Upper lobe of left lung (tissue), 6 donors: Measurements from ENCODE around the gene LRRC74A. TPM values are rescaled to one million over a fixed set of nuclear protein-coding genes. Genes with fewer than 3 reads are reported as not detected.

ENCODE experiments used
- ATAC-seq, 2 donors: fragments of 200-7000 bp; cut with Tn5 transposase; one replicate each; pipeline ENCODE4 v1.9.1; 2022; ENCODE audit warnings: mild to moderate bottlenecking in 2 of 2, moderate library complexity in 2 of 2; ENCODE audit not compliant: low FRiP score in 2 of 2
- DNase-seq, 2 donors: peaks; one replicate each; pipeline ENCODE4 v3.0.0-alpha.2; 2019 to 2020
- H3K27ac ChIP-seq, 4 donors: fragments of 200-600 bp; sonication (generic); one replicate each; pipeline ENCODE4 v1.5.1; 2016 to 2019
- H3K27me3 ChIP-seq, 4 donors: fragments of 200-600 bp; sonication (generic); one replicate each; pipeline ENCODE4 v1.5.1; 2017 to 2019
- H3K36me3 ChIP-seq, 4 donors: fragments of 200-600 bp; sonication (generic); one replicate each; pipeline ENCODE4 v1.5.1; 2016 to 2019
- H3K4me1 ChIP-seq, 4 donors: fragments of 200-600 bp; sonication (generic); one replicate each; pipeline ENCODE4 v1.5.1; 2018 to 2019
- H3K4me3 ChIP-seq, 4 donors: fragments of 200-600 bp; sonication (generic); one replicate each; pipeline ENCODE4 v1.5.1; 2017 to 2019; ENCODE audit warnings: mild to moderate bottlenecking in 2 of 4, moderate library complexity in 1 of 4
- H3K9me3 ChIP-seq, 4 donors: fragments of 200-600 bp; sonication (generic); one replicate each; pipeline ENCODE4 v1.5.1; 2018 to 2019
- EP300 ChIP-seq, 4 donors: sonication (generic); formaldehyde crosslinking; IDR thresholded peaks; one replicate each; pipeline ENCODE4 v1.5.1; 2017; ENCODE audit warnings: antibody characterized with exemption in 4 of 4, control low read depth in 2 of 4
- POLR2A ChIP-seq, 4 donors: fragments of 450-650 bp; IDR thresholded peaks; one replicate each; pipeline ENCODE4 v1.5.1; 2016 to 2017; ENCODE audit warnings: antibody characterized with exemption in 4 of 4, mild to moderate bottlenecking in 2 of 4
- POLR2AphosphoS5 ChIP-seq, 2 donors: sonication (generic); formaldehyde crosslinking; IDR thresholded peaks; one replicate each; pipeline ENCODE4 v1.5.1; 2017; ENCODE audit warnings: antibody characterized with exemption in 2 of 2
- WGBS, 2 donors: methylation state at CpG; one replicate each; pipeline ENCODE4 v1.1.5; 2017 to 2018; 5-methylcytosine and 5-hydroxymethylcytosine counted together
- total RNA-seq, 6 donors: library from RNA; depleted of rRNA in 4 of 6; stranded (reverse); fragments of >200 nt in 4 of 6; gene quantifications; one replicate each; pipeline versions ENCODE4 v1.1.0 to v1.2.1, GENCODE V29; 2016 to 2021
- TF ChIP-seq, protein P1 (sequence below), 6 experiments: fragments of 450-650 bp in 4 of 6; fragments of 200-600 bp in 2 of 6; sonication (generic) in 2 of 6; IDR thresholded peaks; one replicate each; pipeline ENCODE4 v1.5.1; 2016 to 2019; ENCODE audit warnings: antibody characterized with exemption in 6 of 6
- donor health status: DM: no; HTN: no; CAD: no; lungs with moderate emphysema.
- donor health status: DM: no; HTN: yes; CAD: no; lungs with severe emphysema.

The LRRC74A gene
- total RNA-seq, 6 donors from 2014 or later: not detected

GRCh38 chr14:76837524-76837923, 11.3 kb downstream of the LRRC74A start:
- WGBS, 2 donors: 59 to 61% methylated on average over 5 of the region's 5 CpGs
- Histone ChIP-seq H3K27me3 (no peaks in the 10 kb centered on the region), H3K36me3 (no peaks in the 10 kb centered on the region), H3K27ac (no peak overlapping the region), H3K4me3 (no peak overlapping the region), H3K9me3 (no peaks in the 10 kb centered on the region), H3K4me1 (no peaks in the 10 kb centered on the region)
- TF ChIP-seq POLR2A (IDR thresholded peaks at IDR 0.05): no peak
- TF ChIP-seq POLR2AphosphoS5 (IDR thresholded peaks at IDR 0.05): no peak
- no peak for TF ChIP-seq EP300 (IDR thresholded peaks at IDR 0.05)
- TF ChIP-seq, protein P1, sequence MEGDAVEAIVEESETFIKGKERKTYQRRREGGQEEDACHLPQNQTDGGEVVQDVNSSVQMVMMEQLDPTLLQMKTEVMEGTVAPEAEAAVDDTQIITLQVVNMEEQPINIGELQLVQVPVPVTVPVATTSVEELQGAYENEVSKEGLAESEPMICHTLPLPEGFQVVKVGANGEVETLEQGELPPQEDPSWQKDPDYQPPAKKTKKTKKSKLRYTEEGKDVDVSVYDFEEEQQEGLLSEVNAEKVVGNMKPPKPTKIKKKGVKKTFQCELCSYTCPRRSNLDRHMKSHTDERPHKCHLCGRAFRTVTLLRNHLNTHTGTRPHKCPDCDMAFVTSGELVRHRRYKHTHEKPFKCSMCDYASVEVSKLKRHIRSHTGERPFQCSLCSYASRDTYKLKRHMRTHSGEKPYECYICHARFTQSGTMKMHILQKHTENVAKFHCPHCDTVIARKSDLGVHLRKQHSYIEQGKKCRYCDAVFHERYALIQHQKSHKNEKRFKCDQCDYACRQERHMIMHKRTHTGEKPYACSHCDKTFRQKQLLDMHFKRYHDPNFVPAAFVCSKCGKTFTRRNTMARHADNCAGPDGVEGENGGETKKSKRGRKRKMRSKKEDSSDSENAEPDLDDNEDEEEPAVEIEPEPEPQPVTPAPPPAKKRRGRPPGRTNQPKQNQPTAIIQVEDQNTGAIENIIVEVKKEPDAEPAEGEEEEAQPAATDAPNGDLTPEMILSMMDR (IDR thresholded peaks at IDR 0.05): no peak
- no peak for ATAC-seq
- DNase-seq: no peak

- DNase-seq: no peak
- no peaks in the 10 kb centered on the region for H3K36me3 ChIP-seq
- no peak for ATAC-seq
- no peak overlapping the region for H3K4me3 ChIP-seq
- no peak overlapping the region for H3K27ac ChIP-seq
- H3K9me3 ChIP-seq: no peaks in the 10 kb centered on the region
- H3K27me3 ChIP-seq: no peaks in the 10 kb centered on the region
- H3K4me1 ChIP-seq: peaks cover 4 to 11% (median 7%) of the 10 kb centered on the region in 4 donors
- TF ChIP-seq POLR2A (IDR thresholded peaks at IDR 0.05) (no peak), EP300 (IDR thresholded peaks at IDR 0.05) (no peak), POLR2AphosphoS5 (IDR thresholded peaks at IDR 0.05) (no peak)
- TF ChIP-seq, protein P1 (IDR thresholded peaks at IDR 0.05): no peak
These were observed 16.2 kb downstream of the LRRC74A start for GRCh38 chr14:76842414-76842813.

- 36 to 81% methylated on average over 4 to 9 of the region's 9 CpGs for whole genome bisulfite sequencing, 2 donors
- peak overlapping the region; percentile 64 to 83 (median 76) for H3K27ac ChIP-seq
These were observed 18.0 kb downstream of the LRRC74A start for GRCh38 chr14:76844223-76844622.

GRCh38 chr14:76846331-76847047, 20.3 kb downstream of the LRRC74A start:
- H3K27me3 ChIP-seq: no peaks in the 10 kb centered on the region
- no peaks in the 10 kb centered on the region for H3K36me3 ChIP-seq
- H3K9me3 ChIP-seq: no peaks in the 10 kb centered on the region
- no peak overlapping the region for H3K27ac ChIP-seq
- no peak overlapping the region for H3K4me3 ChIP-seq
- TF ChIP-seq EP300 (IDR thresholded peaks at IDR 0.05) (no peak), POLR2A (IDR thresholded peaks at IDR 0.05) (no peak), POLR2AphosphoS5 (IDR thresholded peaks at IDR 0.05) (no peak)
- TF ChIP-seq, protein P1 (IDR thresholded peaks at IDR 0.05): no peak
- DNase-seq (no peak), ATAC-seq (peak in 1 of 2 donors; percentile 51)
- WGBS, 2 donors: 82% methylated on average over 7 of the region's 7 CpGs
- H3K4me1 ChIP-seq: peaks cover 4 to 11% (median 7%) of the 10 kb centered on the region in 4 donors

More at GRCh38 chr14:76844223-76844622, 18.0 kb downstream of the LRRC74A start:
- no peak overlapping the region for H3K4me3 ChIP-seq
- H3K9me3 ChIP-seq: no peaks in the 10 kb centered on the region
- H3K4me1 ChIP-seq: peaks cover 4 to 11% (median 7%) of the 10 kb centered on the region in 4 donors
- H3K36me3 ChIP-seq: no peaks in the 10 kb centered on the region
- TF ChIP-seq, protein P1 (IDR thresholded peaks at IDR 0.05): peak; percentile 30 to 83 (median 56)
- TF ChIP-seq POLR2A (IDR thresholded peaks at IDR 0.05) (no peak), EP300 (IDR thresholded peaks at IDR 0.05) (peak; percentile 49 to 98 (median 82)), POLR2AphosphoS5 (IDR thresholded peaks at IDR 0.05) (peak; percentile 87 to 89)
- DNase-seq: peak in 1 of 2 donors; percentile 73
- H3K27me3 ChIP-seq: no peaks in the 10 kb centered on the region
- ATAC-seq: peak; percentile 89 to 92
